AG09319 (cell line): ENCODE results near the gene POP7.

Source experiments
- DNase-seq: peaks from one replicate; pipeline ENCODE4 v3.0.0-alpha.2; 2010; ENCODE audit warnings: low read depth; ENCODE audit errors: extremely low read depth
- CTCF ChIP-seq: IDR thresholded peaks from 2 replicates; pipeline ENCODE4 v1.5.1; 2011; ENCODE audit warnings: low read depth, mild to moderate bottlenecking, inconsistent platforms, low read length, moderate library complexity

POP7 gene

GRCh38 chr7:100744605-100745004, 38.7 kb downstream of the POP7 start:
- no peak for DNase-seq
- no peak for TF ChIP-seq CTCF

GRCh38 chr7:100745184-100745583, 39.3 kb downstream of the POP7 start:
- TF ChIP-seq CTCF, result no peak
- DNase-seq, result no peak

GRCh38 chr7:100752994-100753393, 47.1 kb downstream of the POP7 start:
- no peak for DNase-seq
- TF ChIP-seq CTCF, result no peak

- TF ChIP-seq CTCF, result no peak
- DNase-seq, result peak; percentile 52
Observed at GRCh38 chr7:100753750-100754149, 47.8 kb downstream of the POP7 start.
